NCI-H510A treated with DMSO at 0.1 percent for 48 hours (cell line): ENCODE measurements around the gene SBF1.
"Not testable (repeated sequence)": the region's sequence is repeated elsewhere in the genome, so short reads cannot be mapped to it uniquely, and the experiment has no call there.

ENCODE experiments used
- DNase-seq: peaks from one replicate; lab custom pipeline; 2025; lab: John Stamatoyannopoulos, UW

The SBF1 gene

DNA sequence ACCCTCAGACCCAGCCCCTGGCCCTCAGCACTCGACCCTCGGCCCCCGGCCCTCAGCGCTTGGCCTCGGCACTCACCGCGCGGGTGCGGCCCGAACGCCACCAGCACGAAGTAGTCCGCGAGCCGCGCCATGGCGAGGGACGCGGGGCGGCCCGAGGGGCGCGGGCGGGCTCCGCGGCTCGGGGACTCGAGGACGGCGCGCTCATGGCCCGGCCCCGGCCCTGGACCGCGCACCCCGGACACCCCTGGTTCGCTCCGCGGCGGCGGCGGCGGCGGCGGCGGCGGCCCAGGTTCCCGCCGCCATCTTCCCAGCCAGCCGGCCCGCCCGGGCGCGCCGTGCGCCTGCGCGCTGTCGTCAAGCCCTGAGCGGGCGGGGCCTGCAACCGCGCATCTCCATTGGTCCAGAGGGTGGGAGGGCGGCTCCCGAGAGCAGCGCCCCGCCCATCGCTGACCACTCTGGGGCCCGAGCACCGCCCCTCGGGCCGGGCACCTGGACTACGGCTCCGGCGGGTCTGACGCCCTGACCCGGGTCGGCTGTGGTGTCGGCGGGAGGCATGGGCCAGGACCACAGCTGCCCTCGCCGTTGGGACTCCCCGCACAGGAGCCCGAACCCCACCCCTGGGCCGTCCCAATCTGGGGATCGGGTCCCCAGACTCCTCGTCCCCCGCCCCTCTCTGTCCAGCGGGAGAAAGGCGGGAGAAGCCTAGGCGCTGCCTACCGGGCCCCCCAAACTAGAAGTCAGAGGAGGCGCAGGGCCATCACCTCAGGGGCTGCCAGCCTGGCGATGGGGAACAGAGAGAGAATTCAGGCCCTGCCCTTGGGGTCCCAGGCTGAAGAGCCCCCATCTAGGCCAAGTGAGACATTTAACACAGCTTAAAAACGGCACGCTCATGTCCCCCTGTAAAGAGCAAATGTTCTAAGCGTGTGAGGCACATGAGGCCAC is at the start of gene SBF1:
TSS of gene SBF1 (minus strand) at position 326 of the 942 bp plus-strand sequence. CDS start at position 131, 195 bp downstream.
- peak; percentile 80 for DNase-seq

GRCh38 chr22:50523806-50524675 is 49.2 kb upstream of the SBF1 start:
- DNase-seq, result no peak

GRCh38 chr22:50523458-50523805 is 48.6 kb upstream of the SBF1 start:
- DNase-seq, result no peak

DNA sequence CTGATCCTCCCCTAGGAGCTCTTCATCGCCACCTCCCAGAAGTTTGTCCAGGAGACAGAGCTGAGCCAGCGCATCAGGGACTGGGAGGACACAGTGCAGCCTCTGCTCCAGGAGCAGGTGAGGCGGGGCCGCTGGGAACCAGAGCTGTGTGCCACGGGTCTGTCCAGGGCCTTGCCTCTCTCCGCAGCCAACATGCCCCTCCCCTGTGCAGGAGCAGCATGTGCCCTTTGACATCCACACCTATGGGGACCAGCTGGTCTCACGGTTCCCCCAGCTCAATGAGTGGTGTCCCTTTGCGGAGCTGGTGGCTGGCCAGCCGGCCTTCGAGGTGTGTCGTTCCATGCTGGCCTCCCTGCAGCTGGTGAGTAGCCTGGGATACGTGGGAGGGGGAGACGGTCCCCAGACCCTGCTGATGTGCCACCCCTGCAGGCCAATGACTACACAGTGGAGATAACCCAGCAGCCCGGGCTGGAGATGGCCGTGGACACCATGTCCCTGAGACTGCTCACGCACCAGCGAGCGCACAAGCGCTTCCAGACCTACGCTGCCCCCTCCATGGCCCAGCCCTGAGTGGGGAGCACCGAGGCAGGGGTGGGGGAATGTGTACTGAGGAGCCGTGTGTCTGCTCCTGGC is 48.1 kb upstream of the SBF1 start:
- DNase-seq, result no peak

- DNase-seq, result no peak
These were observed 47.5 kb upstream of the SBF1 start for GRCh38 chr22:50522208-50522805.

DNA sequence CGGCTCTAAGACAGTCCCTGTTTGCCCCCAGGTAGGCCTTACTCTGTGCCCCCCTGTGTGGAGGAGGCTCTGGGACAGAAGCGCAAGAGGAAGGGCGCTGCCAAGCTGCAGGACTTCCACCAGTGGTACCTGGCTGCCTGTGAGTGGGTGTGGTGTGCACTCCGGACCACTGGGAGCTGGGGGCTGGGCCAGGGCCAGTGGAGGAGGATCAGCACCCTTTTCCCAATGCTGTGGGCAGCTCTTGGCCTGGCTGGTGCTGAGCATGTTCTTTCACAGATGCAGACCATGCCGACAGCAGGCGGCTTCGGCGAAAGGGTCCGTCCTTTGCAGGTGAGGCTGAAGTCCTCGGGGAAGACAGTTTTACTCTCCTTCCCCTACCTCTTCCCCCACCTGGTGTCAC is 46.9 kb upstream of the SBF1 start:
- no peak for DNase-seq

DNA sequence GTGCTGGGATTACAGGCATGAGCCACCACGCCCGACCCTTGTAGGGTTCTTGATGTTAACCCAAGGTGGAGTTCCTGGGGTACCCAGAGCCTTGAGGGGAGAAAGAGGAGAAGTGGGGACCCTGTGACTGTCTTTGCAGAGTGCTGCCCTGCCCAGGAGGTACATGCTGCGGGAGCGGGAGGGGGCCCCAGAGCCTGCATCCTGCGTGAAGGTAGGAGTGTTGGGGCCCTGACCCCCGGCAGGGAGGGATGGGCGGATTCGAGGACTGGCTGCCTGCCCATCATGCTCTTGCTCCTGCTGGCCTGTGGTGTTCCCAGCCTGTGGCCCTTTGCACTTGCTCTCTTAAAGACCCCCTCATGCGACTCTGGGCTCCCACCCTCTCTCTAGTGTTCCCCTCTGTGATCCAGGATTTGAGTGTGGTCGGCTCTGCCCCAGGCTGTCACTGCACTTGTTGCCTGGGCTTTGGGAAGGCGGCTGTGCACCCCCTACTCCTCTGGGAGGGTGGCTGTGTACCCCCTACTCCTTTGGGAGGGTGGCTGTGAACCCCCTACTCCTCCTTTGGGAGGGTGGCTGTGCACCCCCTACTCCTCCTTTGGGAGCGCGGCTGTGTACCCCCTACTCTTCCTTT is 46.1 kb upstream of the SBF1 start:
- no peak for DNase-seq

- not testable (repeated sequence) for DNase-seq
These were observed 45.3 kb upstream of the SBF1 start for GRCh38 chr22:50520184-50520583.

DNA sequence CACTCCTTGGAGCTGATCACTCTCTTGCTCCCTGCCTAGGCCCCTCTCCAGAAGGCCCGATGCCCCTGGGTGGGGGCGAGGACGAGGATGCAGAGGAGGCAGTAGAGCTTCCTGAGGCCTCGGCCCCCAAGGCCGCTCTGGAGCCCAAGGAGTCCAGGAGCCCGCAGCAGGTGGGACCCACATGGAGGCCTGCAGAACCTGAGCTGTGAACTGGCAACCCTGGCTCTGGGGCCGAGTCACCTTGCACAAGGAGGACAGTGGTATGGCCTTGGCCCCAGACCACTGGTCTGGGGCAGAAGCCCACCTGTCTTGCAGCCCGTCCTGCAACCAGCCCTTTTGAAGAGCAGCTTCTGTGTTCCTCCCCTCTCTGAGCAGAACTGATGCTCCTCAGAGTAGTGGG is 44.3 kb upstream of the SBF1 start:
- no peak for DNase-seq

GRCh38 chr22:50518606-50519005 is 43.8 kb upstream of the SBF1 start:
- no peak for DNase-seq

GRCh38 chr22:50517495-50518260 is 42.8 kb upstream of the SBF1 start:
- DNase-seq, result no peak

DNA sequence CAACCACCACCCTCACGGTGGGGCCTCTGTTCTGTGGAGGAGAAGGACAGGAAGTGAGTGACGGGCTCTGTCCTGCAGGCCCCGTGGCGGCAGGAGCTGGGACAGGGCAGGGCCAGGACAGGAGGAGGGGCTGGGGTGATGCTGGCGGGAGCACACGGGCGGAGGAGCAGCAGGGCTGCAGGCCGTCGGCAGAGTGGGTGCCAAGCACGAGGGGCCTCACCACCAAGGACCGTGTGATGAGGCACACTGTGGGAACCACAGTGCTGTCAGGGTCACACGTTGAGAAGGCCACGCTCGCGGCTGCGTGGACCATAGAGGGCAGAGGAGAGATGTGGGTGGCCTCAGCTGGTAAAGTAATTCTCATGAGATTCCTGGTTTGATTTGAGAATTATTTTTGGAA is 42.1 kb upstream of the SBF1 start:
- no peak for DNase-seq

DNA sequence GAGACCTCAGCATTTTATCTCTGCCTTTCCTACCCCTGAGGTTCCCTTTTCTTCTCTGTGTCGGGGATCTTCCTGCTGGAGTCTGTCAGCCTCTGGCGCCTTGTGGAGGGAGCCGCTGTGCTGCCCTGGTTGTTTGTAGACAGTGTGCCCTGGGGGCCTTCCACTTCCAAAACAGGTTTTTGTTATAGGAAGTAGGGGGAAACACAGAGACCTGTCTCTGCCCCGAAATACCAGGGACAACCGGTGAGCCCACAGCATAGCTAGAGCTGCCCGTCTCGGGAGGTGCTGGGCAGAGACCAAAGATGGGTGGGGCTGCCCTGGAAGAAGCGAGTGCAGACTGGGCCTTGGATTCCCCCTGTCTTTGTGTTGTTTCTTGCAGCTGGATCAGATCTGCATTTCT is 41.2 kb upstream of the SBF1 start:
- no peak for DNase-seq

- DNase-seq, result no peak
These were observed 38.3 kb upstream of the SBF1 start for GRCh38 chr22:50513175-50513574.

- DNase-seq, result no peak
These were observed 34.1 kb upstream of the SBF1 start for GRCh38 chr22:50508897-50509296.

DNA sequence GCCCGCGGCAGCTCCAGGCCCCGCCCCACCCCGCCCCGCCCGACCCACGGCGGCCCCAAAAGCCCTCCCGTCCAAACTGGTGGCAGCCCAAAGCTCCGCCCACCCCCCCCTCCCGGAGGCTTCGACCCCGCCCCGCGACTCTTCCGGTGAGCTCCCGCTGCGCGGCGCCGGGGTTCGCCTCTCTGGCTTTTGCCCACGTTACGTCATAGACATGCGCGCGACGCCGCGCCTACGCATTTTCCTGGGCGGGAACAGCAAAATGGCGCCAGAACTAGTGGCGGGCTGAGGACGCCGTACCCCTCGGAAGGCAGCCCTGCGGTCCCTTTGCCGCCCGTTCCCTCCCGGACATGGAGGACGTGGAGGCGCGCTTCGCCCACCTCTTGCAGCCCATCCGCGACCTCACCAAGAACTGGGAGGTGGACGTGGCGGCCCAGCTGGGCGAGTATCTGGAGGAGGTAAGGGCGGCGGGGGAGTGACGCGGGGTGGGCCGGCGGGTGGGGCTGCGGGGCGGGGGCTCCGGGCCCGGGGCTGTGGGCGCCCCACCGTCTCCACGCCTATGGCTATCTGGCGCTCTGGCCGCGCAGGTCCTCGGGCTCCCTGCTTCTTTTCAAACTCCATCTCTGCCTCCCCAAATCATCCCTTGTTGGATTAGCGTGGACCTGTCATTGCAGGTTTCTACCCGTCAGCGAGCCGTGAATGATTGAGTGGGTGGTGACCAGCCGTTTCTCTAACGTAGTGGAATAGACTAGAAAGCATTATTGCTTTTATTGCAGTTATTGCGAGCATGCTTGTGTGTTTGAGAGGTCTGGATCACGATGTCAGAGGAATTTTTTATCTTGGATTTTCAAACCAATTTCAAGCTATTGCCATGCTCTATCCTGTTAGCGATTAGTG is 33.4 kb upstream of the SBF1 start, which contains the start of gene NCAPH2:
TSS of gene NCAPH2 (plus strand) at position 234 of the 894 bp plus-strand sequence. CDS start at position 348, 114 bp downstream.
- peak; percentile 76 for DNase-seq

GRCh38 chr22:50507421-50507990 is 32.7 kb upstream of the SBF1 start, which contains the start of gene LMF2:
Gene LMF2, minus strand, starts transcription at chr22:50507702. Its CDS starts 27 bp downstream, at chr22:50507675.
- peak; percentile 47 for DNase-seq

DNA sequence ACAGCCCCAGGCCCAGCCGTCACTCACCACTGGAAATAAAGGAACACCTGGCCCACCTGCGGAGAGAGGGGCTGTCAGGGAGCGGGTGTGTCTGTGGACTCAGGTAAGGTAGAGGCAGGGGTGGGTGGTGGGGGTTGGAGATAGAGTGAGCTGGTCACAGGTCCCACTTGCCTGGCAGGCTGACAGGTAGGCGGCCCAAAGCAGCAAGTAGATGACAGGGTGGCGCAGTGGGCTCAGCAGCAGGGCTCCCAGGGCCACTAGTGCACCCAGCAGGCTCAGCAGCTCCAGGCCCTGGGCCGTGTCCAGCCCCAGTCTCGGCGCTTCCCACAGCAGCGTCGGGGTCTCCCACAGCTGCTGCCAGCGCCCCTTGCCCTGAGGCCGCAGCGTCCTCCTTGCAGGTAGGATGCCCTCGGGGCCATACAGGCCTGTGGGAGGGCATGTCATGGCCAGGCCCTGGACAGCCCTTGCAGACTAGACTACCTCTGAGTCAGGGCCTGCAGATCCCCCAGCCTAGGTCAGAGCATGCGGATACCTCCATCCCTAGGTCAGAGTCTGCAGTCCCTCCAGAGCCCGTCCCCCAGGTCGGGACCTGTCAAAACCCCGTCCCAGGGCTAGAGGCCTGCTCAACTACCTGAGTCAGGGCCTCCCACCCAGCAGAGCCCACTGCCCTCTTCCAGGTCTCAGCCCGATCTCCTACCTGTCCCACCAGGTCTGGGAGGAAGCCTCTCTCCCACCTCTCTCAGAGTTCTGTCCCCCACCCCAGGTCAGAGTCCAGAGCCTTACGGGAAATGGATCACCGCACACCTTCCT is 32.0 kb upstream of the SBF1 start:
- DNase-seq, result no peak
